ENCODE measurements around the gene ZNF324. TPM values are rescaled to one million over a fixed set of nuclear protein-coding genes. Genes with fewer than 3 reads are reported as not detected.
A peak's percentile ranks its signal among the peaks of the same experiment; 100 is the strongest.

The ZNF324 gene
- total RNA-seq, result 10 to 100 TPM; 10.8 to 39.8 (median 18.0) TPM

- WGBS, 2 donors, result 1 to 2% methylated on average over 8 to 15 of the region's 92 CpGs
- peak; percentile 97 to 99 for ATAC-seq (ENCODE audit: low FRiP score in 2 of 2)
- Histone ChIP-seq H3K36me3 (peaks cover under 1 to 31% (median 20%) of the 10 kb centered on the region in 4 donors), H3K27me3 (no peaks in the 10 kb centered on the region), H3K4me3 (peak within 1 kb of the TSS; percentile 96 to 100 (median 99)), H3K27ac (peak within 1 kb of the TSS; percentile 81 to 88 (median 82)), H3K9me3 (no peaks in the 10 kb centered on the region), H3K4me1 (peaks cover 8 to 21% (median 12%) of the 10 kb centered on the region in 4 donors)
- peak; percentile 98 to 99 for DNase-seq
- TF ChIP-seq EP300 (IDR thresholded peaks at IDR 0.05) (no peak), POLR2AphosphoS5 (IDR thresholded peaks at IDR 0.05) (peak; percentile 63 to 81), POLR2A (IDR thresholded peaks at IDR 0.05) (peak in 3 of 4 donors; percentile 40 to 76 (median 59)), CTCF (IDR thresholded peaks at IDR 0.05) (peak in 2 of 6 experiments; percentile 7 to 20)
These were observed at the start of gene ZNF324 for GRCh38 chr19:58466760-58467589. Gene ZNF324 (plus strand): TSS chr19:58467080. CDS start chr19:58469186, 2,106 bp downstream.

- no peak for ATAC-seq (ENCODE audit: low FRiP score in 2 of 2)
- Histone ChIP-seq H3K4me3 (no peak overlapping the region), H3K27ac (no peak overlapping the region), H3K36me3 (peaks cover 0 to 12% (median 10%) of the 10 kb centered on the region in 4 donors), H3K4me1 (no peaks in the 10 kb centered on the region), H3K27me3 (no peaks in the 10 kb centered on the region), H3K9me3 (peaks cover 41 to 77% (median 67%) of the 10 kb centered on the region in 4 donors)
- DNase-seq, result no peak
- TF ChIP-seq POLR2A (IDR thresholded peaks at IDR 0.05), result no peak
- TF ChIP-seq CTCF (IDR thresholded peaks at IDR 0.05), result no peak
- no peak for TF ChIP-seq POLR2AphosphoS5 (IDR thresholded peaks at IDR 0.05)
- no peak for TF ChIP-seq EP300 (IDR thresholded peaks at IDR 0.05)
- 87 to 100% methylated on average over 1 of the region's 1 CpG for WGBS, 2 donors
These were observed 38.3 kb upstream of the ZNF324 start for GRCh38 chr19:58428617-58429016.

- peaks cover 52 to 88% (median 79%) of the 10 kb centered on the region in 4 donors for H3K9me3 ChIP-seq
- H3K36me3 ChIP-seq, result peaks cover 7 to 23% (median 21%) of the 10 kb centered on the region in 4 donors
- no peaks in the 10 kb centered on the region for H3K4me1 ChIP-seq
- DNase-seq (no peak), ATAC-seq (ENCODE audit: low FRiP score in 2 of 2) (no peak)
- H3K27ac ChIP-seq, result no peak overlapping the region
- H3K27me3 ChIP-seq, result no peaks in the 10 kb centered on the region
- no peak overlapping the region for H3K4me3 ChIP-seq
- TF ChIP-seq CTCF (IDR thresholded peaks at IDR 0.05) (no peak), POLR2A (IDR thresholded peaks at IDR 0.05) (no peak)
These were observed 37.1 kb upstream of the ZNF324 start for GRCh38 chr19:58429745-58430144.

- Histone ChIP-seq H3K4me3 (no peak overlapping the region), H3K27ac (no peak overlapping the region), H3K4me1 (peaks cover 2 to 5% (median 3%) of the 10 kb centered on the region in 4 donors), H3K36me3 (peaks cover 16 to 51% (median 48%) of the 10 kb centered on the region in 4 donors), H3K9me3 (peaks cover 73 to 99% (median 92%) of the 10 kb centered on the region in 4 donors), H3K27me3 (no peaks in the 10 kb centered on the region)
- TF ChIP-seq POLR2A (IDR thresholded peaks at IDR 0.05) (no peak), POLR2AphosphoS5 (IDR thresholded peaks at IDR 0.05) (no peak), CTCF (IDR thresholded peaks at IDR 0.05) (no peak), EP300 (IDR thresholded peaks at IDR 0.05) (no peak)
- 98 to 100% methylated on average over 2 of the region's 2 CpGs for WGBS, 2 donors
- ATAC-seq (ENCODE audit: low FRiP score in 2 of 2) (no peak), DNase-seq (no peak)
These were observed 32.7 kb upstream of the ZNF324 start for GRCh38 chr19:58434217-58434616.

Measured in upper lobe of left lung (tissue), 6 donors.